ENCODE data around the gene SP9.
"Not testable (repeated sequence)": the region's sequence is repeated elsewhere in the genome, so short reads cannot be mapped to it uniquely, and the experiment has no call there.

The SP9 gene

DNA sequence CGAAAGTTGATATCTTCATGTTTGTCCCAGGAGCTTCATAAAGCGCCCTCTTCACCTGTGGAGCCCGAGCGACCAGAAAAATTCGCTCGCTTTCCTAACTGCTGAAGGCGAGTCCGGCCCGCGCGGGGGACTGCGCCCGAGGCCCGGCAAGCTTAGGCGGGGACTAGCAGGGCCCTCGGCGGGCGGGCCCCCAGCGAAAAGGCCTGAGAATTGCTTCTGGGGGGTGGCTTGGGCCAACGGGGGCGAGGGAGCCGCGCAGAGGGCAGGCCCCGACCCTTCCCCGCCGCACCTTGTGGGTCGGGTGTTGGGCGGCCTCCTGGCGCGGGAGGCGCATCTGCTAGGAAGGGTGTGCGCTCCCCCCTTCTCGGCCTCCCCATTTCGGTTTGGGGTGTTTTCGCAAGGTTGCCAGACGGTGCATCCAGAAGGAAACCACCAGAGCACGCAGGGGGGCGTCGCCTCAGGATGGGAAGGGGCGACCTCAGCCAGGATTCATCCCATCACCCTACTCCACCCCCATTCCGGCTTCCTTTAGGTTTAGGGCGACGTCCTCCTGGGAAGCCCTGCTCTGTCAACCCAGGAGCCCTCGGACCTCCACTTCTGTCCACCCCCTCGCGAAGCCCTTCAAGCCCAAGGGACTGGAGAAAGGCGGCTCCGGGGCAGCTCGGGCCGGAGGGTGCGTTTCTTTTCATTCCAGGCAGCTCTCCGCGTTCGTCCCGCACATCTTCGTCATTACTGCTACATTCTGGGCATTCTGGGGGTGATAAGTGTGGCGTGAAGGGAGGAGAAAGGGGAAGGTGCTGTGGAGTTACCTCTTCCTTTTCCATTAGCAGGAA, 9.1 kb downstream of the SP9 start:
- DNase-seq: no peak
- intact Hi-C loops (cut with DNase I): loop anchor here (5.0 kb wide), 4 partner anchors 97 to 1317 kb away; partner anchors contain the start of gene OLA1

- intact Hi-C loops (cut with DNase I): loop anchor here (5.0 kb wide), 5 partner anchors 98 to 1777 kb away; partner anchors contain the start of genes HOXD9 and OLA1
- no peak for DNase-seq
Observed at GRCh38 chr2:174344716-174345461, 10.1 kb downstream of the SP9 start.

DNA sequence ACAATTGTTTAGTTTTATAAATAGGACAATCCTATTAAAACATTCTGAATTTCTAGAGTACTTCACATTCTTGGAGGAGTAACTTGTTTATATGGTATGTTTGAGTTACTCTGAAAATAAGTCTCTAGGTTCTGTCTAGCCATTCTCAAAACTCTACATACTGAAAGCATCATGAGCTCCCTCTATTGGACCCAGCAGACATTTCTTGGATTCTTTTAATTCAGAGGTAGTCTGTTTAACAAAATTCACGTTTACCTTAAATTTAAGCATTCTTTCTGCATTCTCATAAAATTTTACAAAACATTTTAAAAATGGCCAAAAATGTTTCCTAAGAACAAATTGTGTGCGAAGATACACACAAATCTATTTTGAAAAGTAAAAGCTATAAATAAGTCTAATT, 15.3 kb downstream of the SP9 start:
- intact Hi-C loops (cut with DNase I): no loop called here
- no peak for DNase-seq

- intact Hi-C loops (cut with DNase I): no loop called here
- no peak for DNase-seq
Observed at GRCh38 chr2:174350593-174351181, 15.9 kb downstream of the SP9 start.

- DNase-seq: no peak
- intact Hi-C loops (cut with DNase I): no loop called here
Observed at GRCh38 chr2:174353004-174353403, 18.2 kb downstream of the SP9 start.

DNA sequence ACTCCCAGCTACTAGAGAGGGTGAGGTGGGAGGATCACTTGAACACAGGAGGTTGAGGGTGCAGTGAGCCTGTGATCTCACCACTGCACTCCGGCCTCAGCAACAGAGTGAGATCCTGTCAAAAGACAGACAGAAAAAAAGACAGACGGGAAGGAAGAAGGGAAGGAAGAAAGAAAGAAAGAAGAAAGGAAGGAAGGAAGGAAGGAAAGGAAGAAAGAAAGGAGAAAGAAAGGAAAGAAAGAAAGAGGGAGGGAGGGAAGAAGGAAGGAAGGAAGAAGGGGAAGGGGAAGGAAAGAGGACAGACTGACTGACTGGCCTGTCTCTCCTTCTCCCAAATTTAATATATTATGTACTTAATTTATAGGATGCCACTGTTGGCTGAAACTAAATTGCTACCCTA, 21.6 kb downstream of the SP9 start:
- DNase-seq: no peak
- intact Hi-C loops (cut with DNase I): no loop called here

DNA sequence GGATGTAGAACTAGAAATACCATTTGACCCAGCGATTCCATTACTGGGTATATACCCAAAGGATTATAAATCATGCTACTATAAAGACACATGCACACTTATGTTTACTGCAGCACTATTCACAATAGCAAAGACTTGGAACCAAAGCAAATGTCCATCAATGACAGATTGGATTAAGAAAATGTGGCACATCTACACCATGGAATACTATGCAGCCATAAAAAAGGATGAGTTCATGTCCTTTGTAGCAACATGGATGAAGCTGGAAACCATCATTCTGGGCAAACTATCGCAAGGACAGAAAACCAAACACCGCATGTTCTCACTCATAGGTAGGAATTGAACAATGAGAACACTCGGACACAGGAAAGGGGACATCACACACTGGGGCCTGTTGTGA, 24.9 kb downstream of the SP9 start:
- DNase-seq; intact Hi-C loops (cut with DNase I): not testable (repeated sequence)

- intact Hi-C loops (cut with DNase I): no loop called here
- no peak for DNase-seq
Observed at GRCh38 chr2:174362949-174363348, 28.2 kb downstream of the SP9 start.

GRCh38 chr2:174363492-174364225, 28.9 kb downstream of the SP9 start:
- DNase-seq; intact Hi-C loops (cut with DNase I): not testable (repeated sequence)

GRCh38 chr2:174364628-174365027, 29.9 kb downstream of the SP9 start:
- intact Hi-C loops (cut with DNase I): no loop called here
- DNase-seq: no peak

DNA sequence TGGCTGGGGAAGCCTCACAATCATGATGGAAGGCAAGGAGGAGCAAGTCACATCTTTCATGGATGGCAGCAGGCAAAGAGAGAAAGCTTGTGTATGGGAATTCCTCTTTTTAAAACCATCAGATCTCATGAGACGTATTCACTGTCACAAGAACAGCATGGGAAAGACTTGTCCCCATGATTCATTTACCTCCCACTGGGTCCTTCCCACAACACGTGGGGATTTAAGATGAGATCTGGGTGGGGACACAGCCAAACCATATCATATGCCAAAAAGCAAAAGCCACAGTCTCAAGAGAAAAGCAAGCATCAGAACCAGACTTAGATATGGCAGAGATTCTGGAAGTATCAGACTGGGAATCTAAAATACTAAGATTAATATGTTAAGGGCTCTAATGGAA, 30.8 kb downstream of the SP9 start:
- no peak for DNase-seq
- intact Hi-C loops (cut with DNase I): no loop called here

GRCh38 chr2:174368691-174369090, 33.9 kb downstream of the SP9 start:
- DNase-seq: no peak
- intact Hi-C loops (cut with DNase I): no loop called here

- DNase-seq: no peak
- intact Hi-C loops (cut with DNase I): no loop called here
Observed at GRCh38 chr2:174376967-174377366, 42.2 kb downstream of the SP9 start.

- DNase-seq: no peak
- intact Hi-C loops (cut with DNase I): no loop called here
Observed at GRCh38 chr2:174383796-174384195, 49.0 kb downstream of the SP9 start.

GRCh38 chr2:174385201-174385600, 50.4 kb downstream of the SP9 start:
- no peak for DNase-seq
- intact Hi-C loops (cut with DNase I): no loop called here
